ENCODE measurements around the gene ANKRD29. TPM values are rescaled to one million over a fixed set of nuclear protein-coding genes. Genes with fewer than 3 reads are reported as not detected.

Gene ANKRD29
- total and polyA plus RNA-seq, 10 of the 15 experiments (the other 5 are each of a cell fraction or from before 2014, with no cell fraction given), result 0.53 to 9.2 (median 1.6) TPM

DNA sequence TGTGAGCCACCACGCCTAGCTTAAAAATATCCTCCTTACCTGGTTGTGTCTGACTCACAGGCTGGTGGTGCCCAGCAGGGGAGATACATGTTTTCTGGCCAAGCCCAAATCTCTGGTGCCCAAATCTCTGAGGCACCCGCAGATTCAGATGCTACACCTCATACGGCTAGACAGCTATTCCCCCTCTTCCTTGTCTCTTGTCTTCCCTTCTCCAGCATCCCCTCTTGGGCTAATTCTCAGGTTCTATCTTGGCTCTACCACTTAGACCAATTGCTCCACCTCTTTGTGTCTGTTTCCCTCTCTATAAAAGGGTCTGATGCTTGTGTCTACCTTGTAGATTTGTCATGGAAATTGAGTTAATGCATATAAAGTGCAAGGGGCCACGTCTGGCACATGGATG, 39.9 kb upstream of the ANKRD29 start:
- H3K4me3 ChIP-seq, result no peak overlapping the region
- in situ Hi-C loops (cut with MboI), result loop anchor here (5.0 kb wide), 1 partner anchor 75 kb away; no protein-coding TSS in a partner anchor
- H4K20me1 ChIP-seq (ENCODE audit: control insufficient read depth, insufficient read depth), result no peaks in the 10 kb centered on the region
- H3K27ac ChIP-seq (ENCODE audit: control insufficient read depth, insufficient read depth), result no peak overlapping the region
- ChIA-PET CTCF (interaction anchor here (0.6 to 7.1 kb wide), 46 partner anchors 9 to 904 kb away, joined by 3 to 233 read pairs (median 4); no protein-coding TSS in a partner anchor), RAD21 (ENCODE audit: unreplicated experiment) (interaction anchor here (0.6 to 7.5 kb wide), 31 partner anchors 8 to 353 kb away, joined by 3 to 148 read pairs (median 4); no protein-coding TSS in a partner anchor), POLR2A (no interaction called here), SMC1A (ENCODE audit: uncharacterized antibody, unreplicated experiment) (interaction anchor here (0.6 to 6.9 kb wide), 24 partner anchors 9 to 903 kb away, joined by 3 to 167 read pairs (median 6); no protein-coding TSS in a partner anchor)
- H3K9ac ChIP-seq (ENCODE audit: control insufficient read depth, insufficient read depth, low read length), result no peak overlapping the region
- DNase-seq (ENCODE audit: low read depth, low spot score), result no peak
- H3K9me3 ChIP-seq (replicated peaks; ENCODE audit: control insufficient read depth, insufficient read depth, low read length), result peaks cover 3% of the 10 kb centered on the region; the same call in 1 of the 3 replicates
- no peaks in the 10 kb centered on the region for H3K4me1 ChIP-seq (ENCODE audit: control insufficient read depth, insufficient read depth, low read length)
- H2AFZ ChIP-seq (ENCODE audit: control insufficient read depth, low read depth, low read length), result no peak overlapping the region
- no peak overlapping the region for H3K4me2 ChIP-seq (ENCODE audit: control insufficient read depth, insufficient read depth)
- H3K36me3 ChIP-seq (ENCODE audit: control insufficient read depth in 2 of 2, insufficient read depth in 2 of 2, low read length in 1 of 2), result no peaks in the 10 kb centered on the region
- H3K27me3 ChIP-seq (replicated peaks in 1 of 2; ENCODE audit: control insufficient read depth in 2 of 2, insufficient read depth in 2 of 2, low read length in 1 of 2), result no peaks in the 10 kb centered on the region
- no TSS peak for BruUV-seq (replicated peaks)
- FAIRE-seq, result no peak
- H3K79me2 ChIP-seq (ENCODE audit: control insufficient read depth, insufficient read depth, low read length), result no peaks in the 10 kb centered on the region
- intact Hi-C loops (cut with micrococcal nuclease; ENCODE audit: unreplicated experiment), result loop anchor here (1.0 to 5.0 kb wide), 4 partner anchors 80 to 205 kb away; no protein-coding TSS in a partner anchor
- 13% methylated on average over 4 of the region's 4 CpGs for WGBS (ENCODE audit: insufficient coverage, insufficient replicate concordance, low lambda C conversion rate, missing lambda C conversion rate)
- no peak for ATAC-seq
- TF ChIP-seq, protein P1, sequence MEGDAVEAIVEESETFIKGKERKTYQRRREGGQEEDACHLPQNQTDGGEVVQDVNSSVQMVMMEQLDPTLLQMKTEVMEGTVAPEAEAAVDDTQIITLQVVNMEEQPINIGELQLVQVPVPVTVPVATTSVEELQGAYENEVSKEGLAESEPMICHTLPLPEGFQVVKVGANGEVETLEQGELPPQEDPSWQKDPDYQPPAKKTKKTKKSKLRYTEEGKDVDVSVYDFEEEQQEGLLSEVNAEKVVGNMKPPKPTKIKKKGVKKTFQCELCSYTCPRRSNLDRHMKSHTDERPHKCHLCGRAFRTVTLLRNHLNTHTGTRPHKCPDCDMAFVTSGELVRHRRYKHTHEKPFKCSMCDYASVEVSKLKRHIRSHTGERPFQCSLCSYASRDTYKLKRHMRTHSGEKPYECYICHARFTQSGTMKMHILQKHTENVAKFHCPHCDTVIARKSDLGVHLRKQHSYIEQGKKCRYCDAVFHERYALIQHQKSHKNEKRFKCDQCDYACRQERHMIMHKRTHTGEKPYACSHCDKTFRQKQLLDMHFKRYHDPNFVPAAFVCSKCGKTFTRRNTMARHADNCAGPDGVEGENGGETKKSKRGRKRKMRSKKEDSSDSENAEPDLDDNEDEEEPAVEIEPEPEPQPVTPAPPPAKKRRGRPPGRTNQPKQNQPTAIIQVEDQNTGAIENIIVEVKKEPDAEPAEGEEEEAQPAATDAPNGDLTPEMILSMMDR (IDR thresholded peaks at IDR 0.05 in 2 of 3, conservative IDR thresholded peaks at IDR 0.05 in 1 of 3; ENCODE audit: control insufficient read depth in 2 of 3, extremely low read depth in 1 of 3, insufficient read depth in 1 of 3, low read depth in 3 of 3, low read length in 3 of 3), result no peak
- TF ChIP-seq WRNIP1 (IDR thresholded peaks at IDR 0.05; ENCODE audit: borderline replicate concordance, low read depth, low read length) (no peak), RB1 (IDR thresholded peaks at IDR 0.05; ENCODE audit: borderline replicate concordance) (no peak), CREM (IDR thresholded peaks at IDR 0.05; ENCODE audit: low read depth) (no peak), SUPT20H (IDR thresholded peaks at IDR 0.05; ENCODE audit: borderline replicate concordance, control insufficient read depth, low read depth, low read length) (no peak), MYC (IDR thresholded peaks at IDR 0.05; ENCODE audit: insufficient read depth, insufficient read length, insufficient replicate concordance, low read length, severe bottlenecking) (no peak)
- TF ChIP-seq, protein P2, sequence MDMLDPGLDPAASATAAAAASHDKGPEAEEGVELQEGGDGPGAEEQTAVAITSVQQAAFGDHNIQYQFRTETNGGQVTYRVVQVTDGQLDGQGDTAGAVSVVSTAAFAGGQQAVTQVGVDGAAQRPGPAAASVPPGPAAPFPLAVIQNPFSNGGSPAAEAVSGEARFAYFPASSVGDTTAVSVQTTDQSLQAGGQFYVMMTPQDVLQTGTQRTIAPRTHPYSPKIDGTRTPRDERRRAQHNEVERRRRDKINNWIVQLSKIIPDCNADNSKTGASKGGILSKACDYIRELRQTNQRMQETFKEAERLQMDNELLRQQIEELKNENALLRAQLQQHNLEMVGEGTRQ (IDR thresholded peaks at IDR 0.05; ENCODE audit: borderline replicate concordance, low read depth, low read length), result no peak
- TF ChIP-seq, protein P3, sequence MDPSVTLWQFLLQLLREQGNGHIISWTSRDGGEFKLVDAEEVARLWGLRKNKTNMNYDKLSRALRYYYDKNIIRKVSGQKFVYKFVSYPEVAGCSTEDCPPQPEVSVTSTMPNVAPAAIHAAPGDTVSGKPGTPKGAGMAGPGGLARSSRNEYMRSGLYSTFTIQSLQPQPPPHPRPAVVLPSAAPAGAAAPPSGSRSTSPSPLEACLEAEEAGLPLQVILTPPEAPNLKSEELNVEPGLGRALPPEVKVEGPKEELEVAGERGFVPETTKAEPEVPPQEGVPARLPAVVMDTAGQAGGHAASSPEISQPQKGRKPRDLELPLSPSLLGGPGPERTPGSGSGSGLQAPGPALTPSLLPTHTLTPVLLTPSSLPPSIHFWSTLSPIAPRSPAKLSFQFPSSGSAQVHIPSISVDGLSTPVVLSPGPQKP (IDR thresholded peaks at IDR 0.05; ENCODE audit: low read depth, low read length), result no peak
- TF ChIP-seq, protein P4, sequence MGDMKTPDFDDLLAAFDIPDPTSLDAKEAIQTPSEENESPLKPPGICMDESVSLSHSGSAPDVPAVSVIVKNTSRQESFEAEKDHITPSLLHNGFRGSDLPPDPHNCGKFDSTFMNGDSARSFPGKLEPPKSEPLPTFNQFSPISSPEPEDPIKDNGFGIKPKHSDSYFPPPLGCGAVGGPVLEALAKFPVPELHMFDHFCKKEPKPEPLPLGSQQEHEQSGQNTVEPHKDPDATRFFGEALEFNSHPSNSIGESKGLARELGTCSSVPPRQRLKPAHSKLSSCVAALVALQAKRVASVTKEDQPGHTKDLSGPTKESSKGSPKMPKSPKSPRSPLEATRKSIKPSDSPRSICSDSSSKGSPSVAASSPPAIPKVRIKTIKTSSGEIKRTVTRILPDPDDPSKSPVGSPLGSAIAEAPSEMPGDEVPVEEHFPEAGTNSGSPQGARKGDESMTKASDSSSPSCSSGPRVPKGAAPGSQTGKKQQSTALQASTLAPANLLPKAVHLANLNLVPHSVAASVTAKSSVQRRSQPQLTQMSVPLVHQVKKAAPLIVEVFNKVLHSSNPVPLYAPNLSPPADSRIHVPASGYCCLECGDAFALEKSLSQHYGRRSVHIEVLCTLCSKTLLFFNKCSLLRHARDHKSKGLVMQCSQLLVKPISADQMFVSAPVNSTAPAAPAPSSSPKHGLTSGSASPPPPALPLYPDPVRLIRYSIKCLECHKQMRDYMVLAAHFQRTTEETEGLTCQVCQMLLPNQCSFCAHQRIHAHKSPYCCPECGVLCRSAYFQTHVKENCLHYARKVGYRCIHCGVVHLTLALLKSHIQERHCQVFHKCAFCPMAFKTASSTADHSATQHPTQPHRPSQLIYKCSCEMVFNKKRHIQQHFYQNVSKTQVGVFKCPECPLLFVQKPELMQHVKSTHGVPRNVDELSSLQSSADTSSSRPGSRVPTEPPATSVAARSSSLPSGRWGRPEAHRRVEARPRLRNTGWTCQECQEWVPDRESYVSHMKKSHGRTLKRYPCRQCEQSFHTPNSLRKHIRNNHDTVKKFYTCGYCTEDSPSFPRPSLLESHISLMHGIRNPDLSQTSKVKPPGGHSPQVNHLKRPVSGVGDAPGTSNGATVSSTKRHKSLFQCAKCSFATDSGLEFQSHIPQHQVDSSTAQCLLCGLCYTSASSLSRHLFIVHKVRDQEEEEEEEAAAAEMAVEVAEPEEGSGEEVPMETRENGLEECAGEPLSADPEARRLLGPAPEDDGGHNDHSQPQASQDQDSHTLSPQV (IDR thresholded peaks at IDR 0.05), result no peak
- TF ChIP-seq, protein P5, sequence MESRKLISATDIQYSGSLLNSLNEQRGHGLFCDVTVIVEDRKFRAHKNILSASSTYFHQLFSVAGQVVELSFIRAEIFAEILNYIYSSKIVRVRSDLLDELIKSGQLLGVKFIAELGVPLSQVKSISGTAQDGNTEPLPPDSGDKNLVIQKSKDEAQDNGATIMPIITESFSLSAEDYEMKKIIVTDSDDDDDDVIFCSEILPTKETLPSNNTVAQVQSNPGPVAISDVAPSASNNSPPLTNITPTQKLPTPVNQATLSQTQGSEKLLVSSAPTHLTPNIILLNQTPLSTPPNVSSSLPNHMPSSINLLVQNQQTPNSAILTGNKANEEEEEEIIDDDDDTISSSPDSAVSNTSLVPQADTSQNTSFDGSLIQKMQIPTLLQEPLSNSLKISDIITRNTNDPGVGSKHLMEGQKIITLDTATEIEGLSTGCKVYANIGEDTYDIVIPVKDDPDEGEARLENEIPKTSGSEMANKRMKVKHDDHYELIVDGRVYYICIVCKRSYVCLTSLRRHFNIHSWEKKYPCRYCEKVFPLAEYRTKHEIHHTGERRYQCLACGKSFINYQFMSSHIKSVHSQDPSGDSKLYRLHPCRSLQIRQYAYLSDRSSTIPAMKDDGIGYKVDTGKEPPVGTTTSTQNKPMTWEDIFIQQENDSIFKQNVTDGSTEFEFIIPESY (IDR thresholded peaks at IDR 0.05), result no peak
